ENCODE results near the gene GBX2.

GRCh38 chr2:236171181-236171679 lies 3.0 kb upstream of the GBX2 start:
- TF ChIP-seq POLR2A (IDR thresholded peaks at IDR 0.05): no peak
- TF ChIP-seq CTCF (IDR thresholded peaks at IDR 0.05): no peak

Measured in testis (tissue), 2 donors.